C4-2B (cell line): Measurements from ENCODE around the gene POLR2L.
A peak's percentile ranks its signal among the peaks of the same experiment; 100 is the strongest.

Source experiments
- H3K27ac ChIP-seq: fragments of 450-650 bp; 2 replicates; pipeline ENCODE4 v1.5.1; 2017
- CTCF ChIP-seq: fragments of 450-650 bp; conservative IDR thresholded peaks from 2 replicates; pipeline ENCODE4 v1.5.1; 2017; ENCODE audit warnings: mild to moderate bottlenecking
- ZFX ChIP-seq: fragments of 450-650 bp; IDR thresholded peaks from 2 replicates; pipeline ENCODE4 v1.6.1; 2017

Gene POLR2L

GRCh38 chr11:827146-827896 lies 15.0 kb downstream of the POLR2L start:
- peak overlapping the region; percentile 98 for H3K27ac ChIP-seq
- peak; percentile 51 for TF ChIP-seq ZFX
- TF ChIP-seq CTCF: no peak

- H3K27ac ChIP-seq: peak overlapping the region; percentile 98
- TF ChIP-seq ZFX: no peak
- TF ChIP-seq CTCF: no peak
Observed at GRCh38 chr11:826836-827145, 15.5 kb downstream of the POLR2L start.

GRCh38 chr11:826227-826621 lies 16.1 kb downstream of the POLR2L start:
- H3K27ac ChIP-seq: peak overlapping the region; percentile 98
- TF ChIP-seq CTCF (no peak), ZFX (no peak)

- no peak for TF ChIP-seq ZFX
- TF ChIP-seq CTCF: no peak
- peak overlapping the region; percentile 98 for H3K27ac ChIP-seq
Observed at GRCh38 chr11:825366-826226, 16.7 kb downstream of the POLR2L start.

GRCh38 chr11:824942-825341 lies 17.4 kb downstream of the POLR2L start:
- H3K27ac ChIP-seq: peak overlapping the region; percentile 98
- no peak for TF ChIP-seq CTCF
- TF ChIP-seq ZFX: no peak

- TF ChIP-seq CTCF: no peak
- TF ChIP-seq ZFX: 0 out of 2 replicates have a peak, but pooled peaks have one; percentile 14
- peak overlapping the region; percentile 98 for H3K27ac ChIP-seq
Observed at GRCh38 chr11:824292-824880, 17.9 kb downstream of the POLR2L start.
